ENCODE data around the gene FASN.

Gene FASN

GRCh38 chr17:82101301-82101715, 3.3 kb upstream of the FASN start:
- peak in 1 of 2 experiments; percentile 2 for DNase-seq

GRCh38 chr17:82100502-82101298, 2.7 kb upstream of the FASN start:
- DNase-seq, result peak in 1 of 2 experiments; percentile 6

DNA sequence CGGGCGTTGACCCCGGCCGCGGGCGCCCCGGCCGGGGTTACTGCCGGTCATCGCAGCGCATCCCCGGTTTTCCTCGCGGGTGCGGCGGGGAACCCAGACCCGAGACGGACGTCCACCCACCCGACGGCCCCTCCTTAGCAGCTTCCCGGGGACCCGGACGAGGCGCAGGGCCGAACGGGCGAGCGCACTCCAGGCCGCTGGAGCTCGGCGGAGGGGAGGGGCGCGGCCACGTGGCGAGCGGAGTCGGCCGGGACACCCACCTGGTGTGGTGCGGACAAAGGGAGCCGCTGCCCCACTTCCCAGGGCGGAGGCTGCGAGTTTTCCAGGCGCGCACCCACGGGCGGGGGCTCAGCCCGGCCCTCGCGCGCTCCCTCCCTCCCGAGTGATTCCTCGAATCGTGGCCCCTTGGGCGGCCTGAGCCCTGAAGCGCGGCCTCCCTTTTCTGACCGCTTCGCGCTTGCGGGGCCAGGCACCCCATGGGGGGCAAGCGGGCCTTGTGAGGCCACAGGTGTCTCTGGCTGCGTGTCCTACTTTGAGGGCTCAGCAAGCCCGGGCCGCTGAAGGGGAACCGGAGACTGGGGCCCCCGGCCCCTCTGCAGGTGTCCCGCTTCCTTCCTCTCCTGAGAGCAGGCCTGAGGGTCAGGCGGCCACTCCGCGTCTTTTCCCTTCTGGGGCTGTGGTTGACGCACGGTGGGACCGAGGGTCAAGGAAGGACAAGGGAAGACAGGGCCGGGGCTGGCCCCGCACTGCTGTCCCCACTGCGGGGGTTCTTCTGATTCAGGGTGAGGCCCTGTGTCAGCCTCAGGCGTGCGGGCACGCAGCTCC, 1.1 kb upstream of the FASN start:
- peak in 1 of 2 experiments; percentile 1 for DNase-seq

DNA sequence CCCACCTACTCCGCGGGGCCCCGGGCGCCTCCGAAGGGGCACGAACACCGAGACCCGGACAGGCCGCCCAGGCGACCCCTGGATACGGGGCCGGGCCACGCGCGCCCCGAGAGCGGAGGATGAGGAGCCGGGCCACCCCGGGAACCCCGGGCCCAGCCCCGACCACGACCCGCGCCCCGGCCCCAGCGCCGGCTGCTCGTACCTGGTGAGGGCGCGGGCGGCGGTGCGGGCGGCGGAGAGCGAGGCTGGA, 192 bp downstream of the FASN start:
- peak in 1 of 2 experiments; percentile 66 for DNase-seq

- DNase-seq, result peak; percentile 15 to 51
Observed at GRCh38 chr17:82097184-82097918, 685 bp downstream of the FASN start.

- DNase-seq, result peak; percentile 1 to 5
Observed at GRCh38 chr17:82096709-82097183, 1.3 kb downstream of the FASN start.

GRCh38 chr17:82095777-82096708, 2.0 kb downstream of the FASN start:
- DNase-seq, result peak in 1 of 2 experiments; percentile 3

DNA sequence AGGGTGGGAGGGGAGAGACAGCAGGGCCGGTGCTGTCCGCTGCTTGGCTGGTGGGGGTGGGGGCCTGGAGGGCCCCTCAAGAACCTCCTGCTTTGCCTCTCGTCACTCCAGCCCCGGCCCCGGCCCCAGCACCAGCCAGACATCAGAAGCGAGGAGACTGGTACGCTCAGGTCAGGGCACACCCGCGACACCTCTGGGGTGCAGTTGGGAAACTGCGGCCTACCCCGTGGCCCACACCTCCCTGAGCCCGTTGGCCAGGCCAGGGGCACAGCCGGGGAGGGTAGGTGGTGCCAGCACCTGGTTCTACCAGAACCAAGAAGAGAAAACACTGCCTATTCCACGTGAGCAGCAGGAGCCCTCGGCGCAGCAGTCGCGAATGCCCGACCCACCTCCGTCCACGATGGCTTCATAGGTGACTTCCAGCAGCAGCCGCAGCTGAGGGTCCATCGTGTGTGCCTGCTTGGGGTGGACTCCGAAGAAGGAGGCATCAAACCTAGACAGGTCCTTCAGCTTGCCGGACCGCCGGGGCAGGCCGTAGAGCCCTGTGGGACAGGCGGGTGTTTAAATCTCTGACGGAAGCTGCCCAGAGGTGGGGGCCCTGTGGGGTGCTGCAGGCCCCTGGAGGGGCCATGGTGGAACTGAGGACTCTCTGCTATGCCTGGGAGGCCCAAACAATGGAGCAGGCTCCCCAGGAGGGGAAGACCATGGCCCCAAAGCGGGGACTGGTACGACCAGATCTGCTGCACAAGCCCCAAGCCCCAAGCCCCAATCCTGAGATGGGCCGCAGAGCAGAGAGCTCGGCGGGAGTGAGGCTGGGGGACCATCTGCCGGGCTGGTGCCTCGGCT, 2.9 kb downstream of the FASN start:
- no peak for DNase-seq

DNA sequence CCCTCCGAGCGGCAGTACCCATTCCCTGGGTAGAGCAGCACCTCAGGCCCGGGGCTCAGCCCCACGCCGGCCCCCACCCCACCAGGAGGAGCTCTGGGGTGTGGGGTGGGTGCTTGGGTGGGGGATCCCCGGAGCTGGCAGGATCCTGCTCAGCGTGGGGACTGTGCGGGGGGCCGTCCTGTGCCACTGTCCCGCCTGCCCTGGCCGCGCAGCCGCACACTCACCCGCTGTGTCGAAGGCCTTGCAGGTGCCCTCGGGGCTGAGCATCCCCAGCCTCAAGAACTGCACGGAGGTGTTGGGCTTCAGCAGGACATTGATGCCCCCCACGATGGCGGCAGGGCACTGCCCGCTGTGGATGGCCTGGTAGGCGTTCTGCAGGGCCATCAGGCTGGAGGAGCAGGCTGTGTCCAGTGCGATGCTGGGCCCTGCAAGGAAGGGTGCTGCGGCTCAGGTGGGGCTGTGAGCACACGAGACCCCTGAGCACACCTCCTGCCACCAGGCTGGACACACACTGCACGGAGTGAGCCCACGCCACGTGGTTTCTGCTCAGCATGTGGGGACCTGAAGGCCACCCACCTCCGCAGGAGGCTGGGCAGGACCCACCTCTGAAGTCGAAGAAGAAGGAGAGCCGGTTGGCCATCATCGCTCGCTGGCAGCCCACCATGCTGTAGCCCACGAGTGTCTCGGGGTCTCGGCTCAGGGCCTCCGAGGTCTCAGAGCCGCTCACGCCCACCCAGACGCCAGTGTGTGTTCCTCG, 4.9 kb downstream of the FASN start:
- no peak for DNase-seq

DNA sequence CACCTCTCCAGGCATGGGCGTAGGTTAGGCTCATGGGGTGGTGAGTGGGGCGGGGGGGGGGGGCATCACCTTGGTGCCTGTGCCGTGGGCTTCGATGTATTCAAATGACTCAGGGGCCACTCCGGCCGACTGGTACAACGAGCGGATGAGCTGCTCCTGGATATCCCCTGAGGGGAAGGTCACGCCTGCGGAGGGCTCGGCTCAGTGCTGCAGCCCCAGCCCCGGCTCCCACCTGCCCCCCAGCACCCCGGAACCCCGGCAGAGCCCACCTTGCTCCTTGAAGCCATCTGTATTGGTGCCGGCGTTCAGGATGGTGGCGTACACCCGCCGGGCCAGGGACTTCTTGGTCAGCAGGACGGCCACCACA, 5.4 kb downstream of the FASN start:
- no peak for DNase-seq

DNA sequence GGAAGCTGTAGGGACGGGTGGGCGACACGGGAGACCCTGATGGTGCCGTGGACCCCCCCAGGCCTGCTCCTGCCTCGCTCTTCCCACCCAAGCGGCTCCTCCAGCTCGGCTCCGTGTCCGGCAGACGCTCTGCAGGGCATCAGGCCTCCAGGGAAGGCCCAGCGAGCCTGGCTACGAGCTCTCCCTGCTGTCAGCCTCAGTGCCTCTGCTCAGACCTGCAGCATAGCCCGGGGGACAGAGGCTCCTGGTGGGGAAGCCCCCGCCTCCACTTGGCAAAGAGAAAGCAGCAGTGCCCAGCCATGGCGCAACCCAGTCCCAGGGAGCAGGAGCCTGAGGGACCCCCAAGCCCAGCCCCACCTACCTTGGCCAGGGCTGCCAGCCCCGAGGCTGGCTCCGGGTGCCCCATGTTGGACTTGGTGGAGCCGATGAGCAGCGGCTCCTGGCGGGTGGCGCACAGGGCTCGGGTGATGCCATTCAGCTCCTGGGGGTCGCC, 5.9 kb downstream of the FASN start:
- DNase-seq, result no peak

DNA sequence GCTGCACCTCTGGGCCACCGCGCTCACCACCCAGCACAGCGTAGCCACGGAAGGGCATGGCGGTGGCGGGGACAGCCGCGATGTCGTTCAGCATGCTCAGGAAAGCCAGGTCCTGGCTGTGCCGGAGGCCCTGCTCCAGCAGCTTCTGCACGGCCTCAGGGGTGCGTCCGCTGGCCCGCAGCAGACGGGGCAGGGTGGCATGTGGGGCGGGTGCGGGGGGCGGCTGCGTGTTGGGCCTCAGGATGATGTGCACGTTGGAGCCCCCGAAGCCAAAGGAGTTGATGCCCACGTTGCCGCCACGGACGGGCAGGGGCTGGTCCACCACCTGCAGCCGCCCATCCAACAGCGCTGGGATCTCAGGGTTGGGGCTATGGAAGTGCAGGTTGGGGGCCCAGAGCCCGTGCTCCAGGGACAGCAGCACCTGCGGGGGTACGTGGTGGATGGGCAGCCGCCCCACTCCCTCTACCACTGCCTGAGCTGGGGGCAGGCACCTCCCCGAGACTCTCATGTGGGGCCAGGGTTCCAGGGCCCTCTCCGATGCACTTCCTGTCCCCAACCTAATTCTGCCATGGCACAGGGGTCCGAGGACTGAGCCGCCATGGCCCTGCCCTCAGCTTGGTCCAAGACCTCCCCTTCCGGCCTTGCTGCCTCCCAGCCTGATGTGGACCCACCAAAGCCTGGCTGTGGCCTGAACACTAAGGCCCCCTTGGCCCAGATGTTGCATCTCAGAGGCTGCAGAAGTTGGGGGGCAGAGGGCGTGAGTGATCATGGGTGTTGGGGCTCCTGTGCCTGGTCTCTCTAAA, 6.6 kb downstream of the FASN start:
- DNase-seq, result no peak

- DNase-seq, result no peak
Observed at GRCh38 chr17:82090549-82091263, 7.3 kb downstream of the FASN start.

DNA sequence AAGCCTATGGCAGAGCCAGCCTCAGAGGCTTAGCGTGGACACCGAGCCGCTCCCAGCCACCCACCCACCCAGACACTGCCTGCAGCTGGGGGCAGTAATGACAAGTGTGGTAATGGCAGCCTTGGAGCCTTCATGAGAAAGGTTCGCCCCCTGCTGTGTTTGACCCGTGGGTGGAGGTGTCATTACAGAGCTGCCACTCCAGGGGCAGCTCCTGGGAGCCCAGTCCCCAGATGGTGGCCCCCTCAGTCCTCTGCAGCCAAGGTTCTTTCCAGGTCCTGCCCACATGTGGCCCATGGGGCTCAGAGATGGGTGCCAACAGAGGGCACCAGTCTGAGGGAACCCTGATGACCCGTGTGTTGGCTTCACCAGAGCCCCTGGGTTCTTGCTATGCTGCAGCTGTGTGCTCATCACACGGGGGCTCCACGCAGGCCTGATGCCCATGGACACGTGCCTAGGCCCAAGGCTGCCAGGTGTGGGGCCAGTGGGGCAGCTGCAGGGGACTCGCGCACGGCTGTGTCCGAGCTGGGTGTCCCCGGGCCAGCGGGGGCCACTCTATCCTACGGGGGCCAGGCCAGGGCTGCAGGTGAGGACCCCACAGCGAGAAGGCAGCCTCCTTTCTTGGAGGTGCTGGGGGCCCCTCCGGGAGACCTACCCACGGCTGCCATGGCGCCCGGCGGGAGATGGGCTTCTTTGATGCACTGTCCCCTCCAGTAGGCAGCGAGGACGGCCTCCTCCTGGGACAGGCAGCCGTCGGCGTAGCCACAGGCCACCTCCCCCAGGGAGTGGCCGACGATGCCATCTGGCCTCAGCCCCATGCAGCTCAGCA, 8.1 kb downstream of the FASN start:
- DNase-seq, result no peak

DNA sequence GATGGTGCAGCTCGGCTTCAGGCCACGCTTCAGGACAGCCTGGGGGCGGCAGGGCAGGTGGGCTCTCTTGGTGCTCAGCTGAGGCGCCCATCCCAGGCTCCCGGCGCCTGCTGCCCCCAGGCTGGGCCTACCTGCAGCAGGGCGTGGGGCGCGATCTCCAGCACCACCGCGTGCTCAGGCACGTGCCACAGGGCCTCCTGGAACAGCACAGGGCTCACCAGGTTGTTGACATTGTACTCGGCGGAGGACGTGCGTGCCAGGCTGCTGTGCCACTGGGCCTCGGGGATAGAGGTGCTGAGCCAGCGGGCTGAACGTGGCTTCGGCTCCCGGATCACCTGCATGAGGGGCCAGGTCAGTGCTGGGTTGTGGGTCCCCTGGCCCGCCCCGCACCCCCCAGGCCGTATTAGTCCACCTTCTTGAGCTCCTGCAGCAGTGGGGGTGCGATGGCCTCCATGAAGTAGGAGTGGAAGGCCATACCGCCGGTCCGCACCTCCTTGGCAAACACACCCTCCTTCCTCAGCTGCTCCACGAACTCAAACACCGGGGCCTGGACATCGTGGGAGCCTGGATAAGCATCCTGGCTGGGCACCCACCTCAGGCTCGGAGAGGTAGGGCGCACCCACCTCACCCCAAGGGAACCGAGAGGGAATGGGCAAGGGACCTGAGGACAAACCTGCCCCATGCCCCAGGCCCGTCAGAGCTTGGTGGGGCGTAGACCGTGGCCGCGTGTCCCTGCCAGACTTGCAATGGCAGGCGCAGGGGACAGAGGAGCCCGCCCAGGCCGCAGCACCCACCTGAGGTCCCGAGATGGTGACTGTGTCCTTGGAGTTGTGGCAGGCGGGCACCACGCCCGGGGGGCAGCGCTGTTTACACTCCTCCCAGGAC, 9.0 kb downstream of the FASN start:
- DNase-seq, result peak in 1 of 2 experiments; percentile 1

- no peak for DNase-seq
Observed at GRCh38 chr17:82087961-82088837, 9.8 kb downstream of the FASN start.

Measured in stimulated activated CD4-positive, alpha-beta T cell treated with anti-CD3 and anti-CD28 coated beads, Interleukin-4, amount 100 ng/mL, for 4 hours (primary cell).